Body of pancreas (tissue), 4 donors: ENCODE results near the gene ZMYND15. TPM values are rescaled to one million over a fixed set of nuclear protein-coding genes. Genes with fewer than 3 reads are reported as not detected.

Experiments
- ATAC-seq: fragments of 150-250 bp; one replicate; pipeline ENCODE4 v1.9.1; 2016
- DNase-seq, 4 donors: peaks; one replicate each; pipeline ENCODE4 v3.0.0-alpha.2; 2019
- H3K27ac ChIP-seq, 4 donors: fragments of 200-600 bp; sonication (generic); 1 replicate in 3 of 4; 2 replicates in 1 of 4; pipeline versions ENCODE4 v1.5.1 to v1.6.1; 2016 to 2019; ENCODE audit warnings: mild to moderate bottlenecking in 1 of 4, mixed read lengths in 1 of 4, moderate library complexity in 1 of 4
- H3K27me3 ChIP-seq, 2 donors: fragments of 200-600 bp; sonication (generic); one replicate each; pipeline ENCODE4 v1.6.0; 2016; ENCODE audit warnings: mild to moderate bottlenecking in 1 of 2
- H3K36me3 ChIP-seq, 2 donors: fragments of 200-600 bp; sonication (generic); replicated peaks in 1 of 2; 2 replicates each; pipeline ENCODE4 v1.5.1; 2016; ENCODE audit warnings: low read depth in 2 of 2; ENCODE audit not compliant: insufficient read depth in 1 of 2
- H3K4me1 ChIP-seq: fragments of 200-600 bp; sonication (generic); one replicate; pipeline ENCODE4 v1.6.0; 2016
- H3K4me3 ChIP-seq, 2 donors: fragments of 200-600 bp; sonication (generic); 1 replicate in 1 of 2; 2 replicates in 1 of 2; pipeline ENCODE4 v1.5.1; 2016 to 2019
- H3K9me3 ChIP-seq, 3 donors: fragments of 200-600 bp; sonication (generic); 1 replicate in 2 of 3; 2 replicates in 1 of 3; pipeline ENCODE4 v1.5.1; 2016
- CTCF ChIP-seq, 7 experiments: fragments of 450-650 bp in 4 of 7; fragments of 200-600 bp in 3 of 7; sonication (generic) in 3 of 7; IDR thresholded peaks; one replicate each; pipeline ENCODE4 v1.5.1; 2016 to 2019; ENCODE audit warnings: antibody characterized with exemption in 7 of 7
- POLR2A ChIP-seq, 3 donors: fragments of 450-650 bp; IDR thresholded peaks; one replicate each; pipeline ENCODE4 v1.6.1; 2016; ENCODE audit warnings: antibody characterized with exemption in 3 of 3, mild to moderate bottlenecking in 2 of 3
- WGBS, 2 donors: methylation state at CpG; one replicate each; pipeline ENCODE4 v1.1.5; 2017; 5-methylcytosine and 5-hydroxymethylcytosine counted together
- intact Hi-C: fragments of 100-400 bp; cut with DNase I; formaldehyde crosslinking; loops from one replicate; pipeline ENCODE4 v1.15.1; 2023
- total RNA-seq, 2 donors: library from RNA; depleted of rRNA; stranded (reverse); fragments of >200 nt; gene quantifications; one replicate each; pipeline ENCODE4 v1.1.0, GENCODE V29; 2016

ZMYND15 gene
- total RNA-seq, 2 donors from 2014 or later, result 0.52 to 2.3 TPM

- Histone ChIP-seq H3K9me3 (no peaks in the 10 kb centered on the region), H3K4me3 (no peak overlapping the region), H3K36me3 (no peaks in the 10 kb centered on the region), H3K4me1 (peaks cover 10% of the 10 kb centered on the region), H3K27ac (no peak overlapping the region), H3K27me3 (peaks cover 0 to 21% of the 10 kb centered on the region in 2 donors)
- intact Hi-C loops, result no loop called here
- no peak for DNase-seq
- no peak for TF ChIP-seq CTCF (IDR thresholded peaks at IDR 0.05)
- no peak for TF ChIP-seq POLR2A (IDR thresholded peaks at IDR 0.05)
- ATAC-seq, result no peak
- WGBS, 2 donors, result 79 to 81% methylated on average over 9 of the region's 9 CpGs
These were observed 4.3 kb downstream of the ZMYND15 start for GRCh38 chr17:4743898-4744297.

GRCh38 chr17:4744999-4745969 is 5.7 kb downstream of the ZMYND15 start:
- no peak overlapping the region for H3K27ac ChIP-seq
- H3K4me1 ChIP-seq, result peaks cover 6% of the 10 kb centered on the region
- 13 to 22% methylated on average over 36 to 48 of the region's 51 CpGs for WGBS, 2 donors
- DNase-seq, result no peak
- TF ChIP-seq CTCF (IDR thresholded peaks at IDR 0.05), result no peak
- TF ChIP-seq POLR2A (IDR thresholded peaks at IDR 0.05), result no peak
- H3K27me3 ChIP-seq, result peaks cover 0 to 23% of the 10 kb centered on the region in 2 donors
- intact Hi-C loops, result no loop called here
- no peaks in the 10 kb centered on the region for H3K36me3 ChIP-seq
- H3K9me3 ChIP-seq, result no peaks in the 10 kb centered on the region
- no peak overlapping the region for H3K4me3 ChIP-seq
- no peak for ATAC-seq

GRCh38 chr17:4747847-4748246 is 8.2 kb downstream of the ZMYND15 start:
- Histone ChIP-seq H3K4me1 (peaks cover 6% of the 10 kb centered on the region), H3K27me3 (peaks cover 0 to 23% of the 10 kb centered on the region in 2 donors), H3K27ac (peak overlapping the region in 1 of 4 donors; percentile 16), H3K36me3 (no peaks in the 10 kb centered on the region), H3K9me3 (no peaks in the 10 kb centered on the region), H3K4me3 (no peak overlapping the region)
- DNase-seq, result peak in 1 of 4 donors; percentile 57
- ATAC-seq, result no peak
- WGBS, 2 donors, result 49 to 59% methylated on average over 5 of the region's 5 CpGs
- TF ChIP-seq CTCF (IDR thresholded peaks at IDR 0.05) (no peak), POLR2A (IDR thresholded peaks at IDR 0.05) (no peak)
- intact Hi-C loops, result no loop called here

- no peak for TF ChIP-seq POLR2A (IDR thresholded peaks at IDR 0.05)
- TF ChIP-seq CTCF (IDR thresholded peaks at IDR 0.05), result no peak
- H3K4me1 ChIP-seq, result peaks cover 6% of the 10 kb centered on the region
- H3K36me3 ChIP-seq, result no peaks in the 10 kb centered on the region
- H3K27me3 ChIP-seq, result peaks cover 0 to 23% of the 10 kb centered on the region in 2 donors
- DNase-seq, result no peak
- H3K27ac ChIP-seq, result no peak overlapping the region
- intact Hi-C loops, result no loop called here
- WGBS, 2 donors, result 30 to 47% methylated on average over 4 of the region's 4 CpGs
- no peak for ATAC-seq
- no peaks in the 10 kb centered on the region for H3K9me3 ChIP-seq
- no peak overlapping the region for H3K4me3 ChIP-seq
These were observed 9.1 kb downstream of the ZMYND15 start for GRCh38 chr17:4748686-4749085.
